Neural crest cell (in vitro differentiated cells): Measurements from ENCODE around the gene ZNF474. TPM values are rescaled to one million over a fixed set of nuclear protein-coding genes. Genes with fewer than 3 reads are reported as not detected.

Experiments used
- DNase-seq: peaks from one replicate; pipeline ENCODE4 v3.0.0; 2021; ENCODE audit warnings: low read depth, mixed read lengths, low spot score
- H3K27ac Mint-ChIP-seq: one replicate; pipeline ENCODE4 v1.8.0; 2021; ENCODE audit warnings: mild to moderate bottlenecking, mixed read lengths; ENCODE audit not compliant: unreplicated experiment
- H3K27me3 Mint-ChIP-seq: 2 replicates; pipeline ENCODE4 v1.8.0; 2021; ENCODE audit warnings: low read depth, mild to moderate bottlenecking, mixed read lengths
- H3K36me3 Mint-ChIP-seq: 2 replicates; pipeline ENCODE4 v1.8.0; 2021; ENCODE audit warnings: low read depth, mild to moderate bottlenecking, mixed read lengths
- H3K4me1 Mint-ChIP-seq: 2 replicates; pipeline ENCODE4 v1.8.0; 2021; ENCODE audit warnings: mixed read lengths
- H3K4me3 Mint-ChIP-seq: one replicate; pipeline ENCODE4 v1.8.0; 2021; ENCODE audit warnings: mild to moderate bottlenecking, mixed read lengths
- H3K9me3 Mint-ChIP-seq: 2 replicates; pipeline ENCODE4 v1.8.0; 2021; ENCODE audit warnings: mixed read lengths
- CTCF ChIP-seq: fragments of 200-600 bp; sonication (generic); conservative IDR thresholded peaks from 2 replicates; pipeline ENCODE4 v1.5.0; 2021; ENCODE audit warnings: antibody characterized with exemption, mild to moderate bottlenecking
- total RNA-seq: library from RNA; stranded (reverse); gene quantifications from 2 replicates; pipeline ENCODE4 v1.2.1, GENCODE V29; 2021

The ZNF474 gene
- total RNA-seq, 1 donor from 2014 or later: 0.47 TPM

- H3K9me3 Mint-ChIP-seq: no peaks in the 10 kb centered on the region
- no peak for DNase-seq
- peaks cover 2% of the 10 kb centered on the region for H3K27me3 Mint-ChIP-seq
- peaks cover 10% of the 10 kb centered on the region for H3K4me1 Mint-ChIP-seq
- no peak overlapping the region for H3K27ac Mint-ChIP-seq
- no peak for TF ChIP-seq CTCF
- no peaks in the 10 kb centered on the region for H3K36me3 Mint-ChIP-seq
- H3K4me3 Mint-ChIP-seq: no peak overlapping the region
These were observed 4.6 kb upstream of the ZNF474 start for GRCh38 chr5:122124766-122125165.

- Mint-ChIP-seq H3K9me3 (no peaks in the 10 kb centered on the region), H3K4me3 (no peak overlapping the region), H3K27me3 (peaks cover 2% of the 10 kb centered on the region), H3K4me1 (peaks cover 10% of the 10 kb centered on the region), H3K36me3 (no peaks in the 10 kb centered on the region), H3K27ac (no peak overlapping the region)
- DNase-seq: no peak
- TF ChIP-seq CTCF: no peak
These were observed 3.1 kb upstream of the ZNF474 start for GRCh38 chr5:122126177-122126755.

- Mint-ChIP-seq H3K36me3 (no peaks in the 10 kb centered on the region), H3K27me3 (peaks cover 2% of the 10 kb centered on the region), H3K4me3 (no peak overlapping the region), H3K9me3 (no peaks in the 10 kb centered on the region), H3K4me1 (peaks cover 10% of the 10 kb centered on the region), H3K27ac (no peak overlapping the region)
- no peak for DNase-seq
- TF ChIP-seq CTCF: no peak
These were observed 2.5 kb upstream of the ZNF474 start for GRCh38 chr5:122126756-122127321.

- no peak for DNase-seq
- H3K27ac Mint-ChIP-seq: no peak overlapping the region
- H3K36me3 Mint-ChIP-seq: no peaks in the 10 kb centered on the region
- H3K9me3 Mint-ChIP-seq: no peaks in the 10 kb centered on the region
- no peak for TF ChIP-seq CTCF
- no peaks in the 10 kb centered on the region for H3K27me3 Mint-ChIP-seq
- no peak overlapping the region for H3K4me3 Mint-ChIP-seq
- peaks cover 10% of the 10 kb centered on the region for H3K4me1 Mint-ChIP-seq
These were observed 806 bp downstream of the ZNF474 start for GRCh38 chr5:122130152-122130551.

- Mint-ChIP-seq H3K36me3 (no peaks in the 10 kb centered on the region), H3K27me3 (no peaks in the 10 kb centered on the region), H3K4me1 (no peaks in the 10 kb centered on the region), H3K9me3 (no peaks in the 10 kb centered on the region), H3K27ac (no peak overlapping the region), H3K4me3 (no peak overlapping the region)
- no peak for DNase-seq
- no peak for TF ChIP-seq CTCF
These were observed 8.4 kb downstream of the ZNF474 start for GRCh38 chr5:122137702-122138101.
